ENCODE measurements around the gene B4GALT4. TPM values are rescaled to one million over a fixed set of nuclear protein-coding genes. Genes with fewer than 3 reads are reported as not detected.

B4GALT4 gene
- total RNA-seq, 2 donors from 2014 or later = 34.3 to 38.4 TPM

GRCh38 chr3:119229190-119229589, 11.5 kb downstream of the B4GALT4 start:
- no peak for ATAC-seq
- Mint-ChIP-seq H3K36me3 (peaks cover 42% of the 10 kb centered on the region), H3K27ac (peak overlapping the region in 1 of 2 donors; percentile 25), H3K4me1 (ENCODE audit: low read depth in 2 of 2) (peaks cover 35 to 46% of the 10 kb centered on the region in 2 donors), H3K9me3 (no peaks in the 10 kb centered on the region), H3K27me3 (no peaks in the 10 kb centered on the region), H3K4me3 (no peak overlapping the region)
- DNase-seq (ENCODE audit: low spot score) = no peak

DNA sequence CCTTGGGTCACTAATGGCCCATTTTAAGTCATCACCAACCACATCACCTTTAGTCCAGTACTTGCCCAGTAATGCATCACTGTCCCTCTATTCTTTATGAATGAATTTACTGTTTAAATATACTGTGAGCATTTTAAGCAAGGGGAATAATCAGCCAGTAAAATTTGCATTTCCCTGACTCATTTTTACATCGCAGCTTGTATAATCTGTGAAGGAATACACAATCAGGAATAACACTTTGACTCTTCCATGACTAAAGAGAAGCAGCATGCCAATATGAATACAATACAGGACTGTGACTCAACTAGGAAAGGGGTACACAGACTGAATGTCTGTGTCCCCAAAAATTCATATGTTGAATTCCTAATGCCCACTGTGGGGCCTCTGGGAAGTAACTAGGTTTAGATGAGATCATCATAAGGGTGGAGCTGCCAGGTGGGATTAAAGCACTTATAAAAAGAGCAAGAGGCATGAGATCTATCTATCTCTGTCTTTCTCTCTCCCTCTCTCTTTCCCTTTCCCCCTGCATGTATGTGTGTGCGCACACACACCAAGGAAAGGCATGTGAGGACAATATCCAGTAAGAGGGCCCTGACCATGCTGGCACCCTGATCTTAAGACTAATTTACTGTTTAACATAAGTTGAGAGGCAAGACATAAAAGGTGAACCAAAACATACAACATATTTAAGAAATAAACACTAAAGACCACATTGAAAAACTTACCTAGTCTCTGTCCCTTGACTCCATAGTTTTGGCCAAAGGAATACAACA, 12.1 kb downstream of the B4GALT4 start:
- ATAC-seq (peak in 1 of 2 donors; percentile 39), DNase-seq (ENCODE audit: low spot score) (no peak)
- peaks cover 35 to 49% of the 10 kb centered on the region in 2 donors for H3K4me1 Mint-ChIP-seq (ENCODE audit: low read depth in 2 of 2)
- no peaks in the 10 kb centered on the region for H3K27me3 Mint-ChIP-seq
- no peaks in the 10 kb centered on the region for H3K9me3 Mint-ChIP-seq
- H3K27ac Mint-ChIP-seq = peak overlapping the region; percentile 22 to 25
- peaks cover 46% of the 10 kb centered on the region for H3K36me3 Mint-ChIP-seq
- H3K4me3 Mint-ChIP-seq = no peak overlapping the region

- H3K4me3 Mint-ChIP-seq = no peak overlapping the region
- H3K27me3 Mint-ChIP-seq = no peaks in the 10 kb centered on the region
- ATAC-seq (no peak), DNase-seq (ENCODE audit: low spot score) (no peak)
- H3K27ac Mint-ChIP-seq = peak overlapping the region in 1 of 2 donors; percentile 22
- H3K36me3 Mint-ChIP-seq = peaks cover 46% of the 10 kb centered on the region
- peaks cover 35 to 56% of the 10 kb centered on the region in 2 donors for H3K4me1 Mint-ChIP-seq (ENCODE audit: low read depth in 2 of 2)
- no peaks in the 10 kb centered on the region for H3K9me3 Mint-ChIP-seq
Observed at GRCh38 chr3:119227070-119227850, 13.4 kb downstream of the B4GALT4 start.

DNA sequence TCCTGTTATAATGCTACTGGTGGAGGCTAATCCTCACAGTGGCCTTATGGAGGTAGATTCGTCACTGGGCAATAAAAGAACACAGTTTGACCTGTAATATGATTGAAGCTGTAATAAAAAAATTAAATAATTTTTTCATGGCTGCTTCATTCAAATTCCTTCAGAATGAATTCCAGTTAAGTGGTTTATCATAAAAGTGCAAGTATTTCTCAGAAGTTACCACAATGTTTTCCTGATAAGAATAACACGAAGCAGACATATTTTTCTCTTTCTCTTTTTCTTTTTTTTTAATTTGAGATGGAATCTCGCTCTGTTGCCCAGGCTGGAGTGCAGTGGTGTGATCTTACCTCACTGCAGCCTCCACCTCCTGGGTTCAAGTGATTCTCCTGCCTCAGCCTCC, 15.6 kb downstream of the B4GALT4 start:
- DNase-seq (ENCODE audit: low spot score) (no peak), ATAC-seq (no peak)
- Mint-ChIP-seq H3K27me3 (no peaks in the 10 kb centered on the region), H3K27ac (no peak overlapping the region), H3K4me1 (ENCODE audit: low read depth in 2 of 2) (peaks cover 21 to 46% of the 10 kb centered on the region in 2 donors), H3K36me3 (peaks cover 41% of the 10 kb centered on the region), H3K9me3 (no peaks in the 10 kb centered on the region), H3K4me3 (no peak overlapping the region)

DNA sequence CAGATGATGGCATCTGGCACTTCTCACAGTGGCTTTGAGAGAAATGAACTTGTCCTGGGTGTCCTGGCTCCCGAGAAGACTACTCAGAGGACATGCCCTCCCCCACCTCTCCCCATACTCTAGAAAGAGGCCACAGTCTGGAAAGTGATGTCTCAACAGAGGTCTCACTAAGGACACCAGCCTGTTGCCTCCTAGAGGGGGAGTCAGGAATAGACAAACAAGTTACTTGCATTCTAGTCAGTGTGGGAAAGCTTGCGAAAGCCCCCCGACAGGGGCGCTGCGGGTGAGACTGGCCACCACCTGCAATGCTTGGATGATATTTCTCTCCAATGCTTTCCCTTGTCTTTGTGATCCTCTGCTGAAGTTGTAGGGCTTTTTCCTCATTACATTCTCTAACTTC, 17.2 kb downstream of the B4GALT4 start:
- Mint-ChIP-seq H3K4me3 (no peak overlapping the region), H3K9me3 (no peaks in the 10 kb centered on the region), H3K4me1 (ENCODE audit: low read depth in 2 of 2) (peaks cover 23 to 51% of the 10 kb centered on the region in 2 donors), H3K27ac (no peak overlapping the region), H3K27me3 (no peaks in the 10 kb centered on the region), H3K36me3 (peaks cover 41% of the 10 kb centered on the region)
- DNase-seq (ENCODE audit: low spot score) = no peak
- no peak for ATAC-seq

DNA sequence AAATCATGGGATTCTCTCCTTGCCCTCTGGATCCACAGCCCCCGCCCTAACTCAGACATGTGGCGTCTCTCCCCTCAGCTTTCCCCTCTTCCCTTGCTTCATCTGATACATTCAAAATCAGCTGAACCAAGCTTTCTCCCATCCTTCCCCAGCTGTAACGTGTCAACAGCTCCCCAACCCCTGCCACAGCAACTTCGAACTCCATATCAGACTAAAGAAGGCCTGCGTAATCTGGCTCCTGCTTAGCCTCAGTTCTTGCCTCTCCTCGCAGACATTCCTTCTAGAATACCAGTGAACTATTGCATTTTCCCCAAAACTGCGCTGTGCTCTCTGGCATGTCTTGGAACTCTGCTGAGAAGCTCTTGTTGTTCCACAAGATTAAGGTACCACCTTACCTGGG, 18.3 kb downstream of the B4GALT4 start:
- DNase-seq (ENCODE audit: low spot score) (no peak), ATAC-seq (no peak)
- H3K36me3 Mint-ChIP-seq = peaks cover 32% of the 10 kb centered on the region
- H3K4me1 Mint-ChIP-seq (ENCODE audit: low read depth in 2 of 2) = peaks cover 19 to 44% of the 10 kb centered on the region in 2 donors
- H3K9me3 Mint-ChIP-seq = no peaks in the 10 kb centered on the region
- H3K27ac Mint-ChIP-seq = peak overlapping the region in 1 of 2 donors; percentile 89
- no peak overlapping the region for H3K4me3 Mint-ChIP-seq
- H3K27me3 Mint-ChIP-seq = no peaks in the 10 kb centered on the region

DNA sequence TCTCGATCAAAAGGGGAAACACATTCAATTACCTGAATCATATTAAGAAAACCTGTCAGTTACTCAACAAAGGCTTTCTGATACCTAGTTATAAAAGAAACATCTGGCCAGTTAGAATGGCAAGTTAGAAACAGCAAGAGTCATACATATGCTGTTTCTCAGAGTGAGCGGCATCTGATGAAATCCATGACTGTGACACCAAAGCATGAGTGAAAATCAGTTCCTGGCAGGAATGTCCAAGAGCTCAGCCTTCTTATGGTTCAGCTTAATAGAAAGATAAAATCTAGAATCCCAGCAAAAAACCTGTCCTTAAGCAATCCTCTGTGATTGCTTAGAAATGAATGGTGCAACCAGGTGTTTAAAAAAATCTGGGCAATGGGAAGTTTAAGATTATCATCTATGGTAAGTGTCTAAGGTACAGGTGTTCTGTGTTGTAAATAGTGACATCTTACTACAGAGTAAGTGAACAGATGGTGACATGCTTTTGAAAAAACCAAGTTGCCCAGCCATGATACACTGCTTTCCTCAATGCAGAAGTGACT, 18.8 kb downstream of the B4GALT4 start:
- Mint-ChIP-seq H3K9me3 (no peaks in the 10 kb centered on the region), H3K27me3 (no peaks in the 10 kb centered on the region), H3K4me3 (no peak overlapping the region), H3K36me3 (peaks cover 27% of the 10 kb centered on the region), H3K4me1 (ENCODE audit: low read depth in 2 of 2) (peaks cover 19 to 39% of the 10 kb centered on the region in 2 donors), H3K27ac (peak overlapping the region; percentile 79 to 89)
- DNase-seq (ENCODE audit: low spot score) (no peak), ATAC-seq (no peak)

- peaks cover 24% of the 10 kb centered on the region for H3K36me3 Mint-ChIP-seq
- no peaks in the 10 kb centered on the region for H3K27me3 Mint-ChIP-seq
- H3K4me1 Mint-ChIP-seq (ENCODE audit: low read depth in 2 of 2) = peaks cover 19 to 34% of the 10 kb centered on the region in 2 donors
- peak overlapping the region; percentile 79 to 89 for H3K27ac Mint-ChIP-seq
- no peak for DNase-seq (ENCODE audit: low spot score)
- H3K4me3 Mint-ChIP-seq = no peak overlapping the region
- no peak for ATAC-seq
- H3K9me3 Mint-ChIP-seq = no peaks in the 10 kb centered on the region
Observed at GRCh38 chr3:119220970-119221667, 19.6 kb downstream of the B4GALT4 start.

DNA sequence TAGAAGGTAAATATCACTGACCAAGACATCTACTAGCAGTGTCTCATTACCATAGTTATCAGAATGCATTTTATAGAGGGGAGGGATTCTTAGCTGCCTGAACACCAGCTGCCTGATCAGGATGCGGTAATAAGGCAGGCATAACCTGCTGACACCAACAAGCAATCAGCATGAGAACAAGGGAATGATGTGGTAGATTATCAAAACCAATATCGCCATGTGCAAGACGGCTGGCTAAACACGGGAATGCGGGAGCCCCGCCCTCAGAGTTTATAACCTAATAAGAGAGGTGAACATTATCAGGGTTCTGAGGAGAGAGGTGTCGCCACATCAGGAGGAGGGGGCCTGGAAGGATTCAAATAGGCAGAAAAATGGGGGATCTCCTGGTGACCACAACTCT, 20.5 kb downstream of the B4GALT4 start:
- H3K4me3 Mint-ChIP-seq = no peak overlapping the region
- H3K27me3 Mint-ChIP-seq = no peaks in the 10 kb centered on the region

DNA sequence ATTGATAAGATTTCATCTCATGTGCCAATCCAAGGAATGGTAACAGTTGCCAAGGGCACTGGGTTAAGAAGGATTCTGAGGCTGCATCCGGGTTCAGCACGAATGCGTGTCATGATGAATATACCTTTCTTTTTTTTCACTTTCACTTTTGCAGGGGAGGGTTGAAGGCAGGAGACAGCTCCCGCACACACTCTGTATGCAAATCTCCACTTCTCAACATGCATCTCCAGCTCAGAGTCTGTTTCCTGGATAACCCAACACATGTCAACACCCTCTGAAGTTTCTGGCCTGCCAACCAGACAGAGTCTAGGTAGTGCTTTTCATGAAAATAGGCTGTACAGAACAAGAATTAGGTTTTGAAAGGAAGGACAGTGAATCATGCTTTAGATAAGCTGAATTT, 21.6 kb downstream of the B4GALT4 start:
- Mint-ChIP-seq H3K27ac (peak overlapping the region; percentile 79 to 92), H3K36me3 (peaks cover 25% of the 10 kb centered on the region), H3K4me3 (peak overlapping the region; percentile 70), H3K9me3 (no peaks in the 10 kb centered on the region), H3K4me1 (ENCODE audit: low read depth in 2 of 2) (peaks cover 19 to 37% of the 10 kb centered on the region in 2 donors), H3K27me3 (no peaks in the 10 kb centered on the region)
- no peak for DNase-seq (ENCODE audit: low spot score)
- ATAC-seq = peak; percentile 92 to 93

More for the DNA sequence above, 20.5 kb downstream of the B4GALT4 start:
- peaks cover 26% of the 10 kb centered on the region for H3K36me3 Mint-ChIP-seq
- DNase-seq (ENCODE audit: low spot score) = no peak
- peaks cover 19 to 36% of the 10 kb centered on the region in 2 donors for H3K4me1 Mint-ChIP-seq (ENCODE audit: low read depth in 2 of 2)
- no peaks in the 10 kb centered on the region for H3K9me3 Mint-ChIP-seq
- ATAC-seq = no peak
- H3K27ac Mint-ChIP-seq = peak overlapping the region; percentile 79 to 92

DNA sequence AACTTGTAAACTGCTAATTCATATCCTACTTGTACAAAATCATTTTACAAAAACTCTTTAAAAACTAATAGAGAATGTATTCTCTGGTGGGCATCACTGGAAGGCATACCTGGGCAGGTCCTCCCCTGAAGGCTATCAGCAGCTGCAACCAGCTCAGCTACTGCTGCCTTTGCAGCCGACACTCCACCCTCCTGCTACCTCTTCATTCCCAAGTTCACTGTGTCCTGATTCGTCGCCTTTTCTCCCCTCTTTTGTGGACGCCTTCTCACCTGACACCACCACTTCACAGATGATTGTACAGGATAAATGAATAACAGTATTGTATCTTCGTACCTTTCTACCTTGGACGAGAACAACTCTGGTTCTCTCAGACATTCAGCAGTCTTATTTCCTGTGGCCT, 28.9 kb downstream of the B4GALT4 start:
- Mint-ChIP-seq H3K4me3 (no peak overlapping the region), H3K27me3 (no peaks in the 10 kb centered on the region), H3K36me3 (peaks cover 49% of the 10 kb centered on the region), H3K9me3 (no peaks in the 10 kb centered on the region), H3K27ac (peak overlapping the region in 1 of 2 donors; percentile 59), H3K4me1 (ENCODE audit: low read depth in 2 of 2) (peaks cover 20 to 33% of the 10 kb centered on the region in 2 donors)
- no peak for ATAC-seq
- DNase-seq (ENCODE audit: low spot score) = no peak

GRCh38 chr3:119211193-119211592, 29.5 kb downstream of the B4GALT4 start:
- H3K27ac Mint-ChIP-seq = peak overlapping the region in 1 of 2 donors; percentile 59
- no peak overlapping the region for H3K4me3 Mint-ChIP-seq
- H3K9me3 Mint-ChIP-seq = no peaks in the 10 kb centered on the region
- DNase-seq (ENCODE audit: low spot score) (no peak), ATAC-seq (no peak)
- peaks cover 49% of the 10 kb centered on the region for H3K36me3 Mint-ChIP-seq
- peaks cover 20 to 34% of the 10 kb centered on the region in 2 donors for H3K4me1 Mint-ChIP-seq (ENCODE audit: low read depth in 2 of 2)
- H3K27me3 Mint-ChIP-seq = no peaks in the 10 kb centered on the region

DNA sequence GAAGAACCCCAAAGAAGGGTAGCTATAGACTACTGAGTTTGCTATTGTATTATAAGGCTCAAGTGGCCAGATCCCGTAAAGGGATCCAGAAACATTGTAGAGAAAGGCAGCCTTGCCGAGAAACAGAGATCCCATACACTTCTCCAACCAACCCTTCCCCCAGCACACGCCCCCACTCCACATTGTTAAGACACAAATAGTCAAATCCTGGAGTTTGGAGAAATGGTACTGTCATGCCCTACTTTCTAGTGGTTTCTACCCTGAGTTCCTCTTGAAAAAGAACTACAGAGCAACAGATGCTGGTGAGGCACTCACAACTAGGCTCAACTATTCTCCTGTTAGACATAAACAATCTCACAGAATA, 33.2 kb downstream of the B4GALT4 start:
- Mint-ChIP-seq H3K4me3 (no peak overlapping the region), H3K9me3 (no peaks in the 10 kb centered on the region), H3K27me3 (no peaks in the 10 kb centered on the region), H3K27ac (no peak overlapping the region), H3K36me3 (peaks cover 32% of the 10 kb centered on the region), H3K4me1 (ENCODE audit: low read depth in 2 of 2) (peaks cover 13 to 30% of the 10 kb centered on the region in 2 donors)
- ATAC-seq = no peak
- no peak for DNase-seq (ENCODE audit: low spot score)

Data from natural killer cell treated with Interleukin-12 subunit alpha and Interleukin-12 subunit beta and Interleukin-15 and Interleukin-18, amount 100 ng/mL, for 72 hours (primary cell).